CD14-positive monocyte (primary cell): Measurements from ENCODE around the gene ATF4. TPM values are rescaled to one million over a fixed set of nuclear protein-coding genes. Genes with fewer than 3 reads are reported as not detected.

Experiments used
- DNase-seq, 3 donors: peaks; one replicate each; pipeline ENCODE4 v3.0.0-alpha.2; 2011 to 2022
- H2AFZ ChIP-seq: 2 replicates; pipeline ENCODE4 v1.6.0; 2012; ENCODE audit warnings: mild to moderate bottlenecking, low read depth, low read length, inconsistent platforms; ENCODE audit not compliant: insufficient read depth, poor library complexity, severe bottlenecking
- H3K27ac ChIP-seq, 2 donors: 1 replicate in 1 of 2; 2 replicates in 1 of 2; pipeline ENCODE4 v1.5.1; 2012 to 2013; ENCODE audit warnings: low read length in 2 of 2, control low read depth in 1 of 2, inconsistent platforms in 1 of 2, low read depth in 1 of 2, mild to moderate bottlenecking in 1 of 2
- H3K27me3 ChIP-seq, 2 donors: one replicate each; pipeline versions ENCODE4 v1.6.0 to v1.6.1; 2011 to 2013; ENCODE audit warnings: low read length in 2 of 2; ENCODE audit not compliant: control insufficient read depth in 2 of 2, insufficient read depth in 2 of 2
- H3K36me3 ChIP-seq, 2 donors: replicated peaks in 1 of 2; 1 replicate in 1 of 2; 2 replicates in 1 of 2; pipeline versions ENCODE4 v1.5.1 to v1.6.1; 2012 to 2013; ENCODE audit warnings: low read length in 2 of 2, control low read depth in 1 of 2, inconsistent platforms in 1 of 2, mild to moderate bottlenecking in 1 of 2; ENCODE audit not compliant: insufficient read depth in 2 of 2, control insufficient read depth in 1 of 2
- H3K4me1 ChIP-seq, 2 donors: 1 replicate in 1 of 2; 2 replicates in 1 of 2; pipeline versions ENCODE4 v1.5.1 to v1.6.1; 2012 to 2013; ENCODE audit warnings: low read length in 2 of 2, control low read depth in 1 of 2, inconsistent platforms in 1 of 2, mild to moderate bottlenecking in 1 of 2, moderate library complexity in 1 of 2; ENCODE audit not compliant: insufficient read depth in 2 of 2, control insufficient read depth in 1 of 2
- H3K4me2 ChIP-seq: replicated peaks from 2 replicates; pipeline ENCODE3; 2012; ENCODE audit warnings: low read length, moderate library complexity, mild to moderate bottlenecking; ENCODE audit not compliant: poor library complexity, severe bottlenecking; ENCODE audit errors: extremely low read depth
- H3K4me3 ChIP-seq, 3 experiments: fragments of 200-600 bp in 1 of 3; sonication (generic) in 1 of 3; replicated peaks in 1 of 3; 1 replicate in 2 of 3; 2 replicates in 1 of 3; pipeline ENCODE4 v1.5.1; 2011 to 2013; ENCODE audit warnings: low read length in 3 of 3, mild to moderate bottlenecking in 3 of 3, control low read depth in 2 of 3, low read depth in 2 of 3, inconsistent platforms in 1 of 3, moderate library complexity in 1 of 3
- H3K79me2 ChIP-seq: 2 replicates; pipeline ENCODE4 v1.6.0; 2012; ENCODE audit warnings: mild to moderate bottlenecking, control low read depth, inconsistent platforms, low read length, moderate library complexity; ENCODE audit not compliant: insufficient read depth
- H3K9ac ChIP-seq: 2 replicates; pipeline ENCODE4 v1.6.0; 2017; ENCODE audit warnings: low read length, mild to moderate bottlenecking; ENCODE audit not compliant: insufficient read depth, poor library complexity, severe bottlenecking
- H3K9me3 ChIP-seq, 2 donors: replicated peaks in 1 of 2; 1 replicate in 1 of 2; 2 replicates in 1 of 2; pipeline versions ENCODE4 v1.5.1 to v1.6.1; 2012 to 2013; ENCODE audit warnings: low read length in 2 of 2, control low read depth in 1 of 2; ENCODE audit not compliant: control insufficient read depth in 1 of 2, insufficient read depth in 1 of 2
- H4K20me1 ChIP-seq: 2 replicates; pipeline ENCODE4 v1.6.0; 2012; ENCODE audit warnings: mild to moderate bottlenecking, low read length, control low read depth, moderate library complexity; ENCODE audit not compliant: insufficient read depth
- H3K27ac Mint-ChIP-seq, 7 donors: one replicate each; pipeline ENCODE4 v1.8.0; 2020; ENCODE audit warnings: mild to moderate bottlenecking in 7 of 7, mixed read lengths in 7 of 7, moderate library complexity in 6 of 7, inconsistent platforms in 2 of 7
- H3K27me3 Mint-ChIP-seq, 3 donors: one replicate each; pipeline ENCODE4 v1.8.0; 2021 to 2022; ENCODE audit warnings: low read depth in 3 of 3, mild to moderate bottlenecking in 3 of 3, mixed read lengths in 3 of 3, moderate library complexity in 3 of 3, inconsistent platforms in 1 of 3
- H3K36me3 Mint-ChIP-seq, 2 donors: one replicate each; pipeline ENCODE4 v1.8.0; 2020; ENCODE audit warnings: mixed read lengths in 2 of 2, inconsistent platforms in 1 of 2, mild to moderate bottlenecking in 1 of 2
- H3K4me1 Mint-ChIP-seq: one replicate; pipeline ENCODE4 v1.8.0; 2020; ENCODE audit warnings: mild to moderate bottlenecking, mixed read lengths
- H3K4me3 Mint-ChIP-seq, 2 donors: one replicate each; pipeline ENCODE4 v1.8.0; 2020; ENCODE audit warnings: mild to moderate bottlenecking in 2 of 2, mixed read lengths in 2 of 2, moderate library complexity in 1 of 2
- H3K9me3 Mint-ChIP-seq, 7 donors: one replicate each; pipeline ENCODE4 v1.8.0; 2020 to 2022; ENCODE audit warnings: mixed read lengths in 7 of 7, mild to moderate bottlenecking in 6 of 7, moderate library complexity in 6 of 7, inconsistent platforms in 2 of 7
- WGBS: methylation state at CpG from one replicate; pipeline ENCODE4 v1.1.5; 2013; ENCODE audit warnings: missing lambda C conversion rate; ENCODE audit not compliant: insufficient coverage; 5-methylcytosine and 5-hydroxymethylcytosine counted together
- intact Hi-C, 2 donors: fragments of 100-400 bp; cut with micrococcal nuclease; formaldehyde crosslinking; loops; one replicate each; pipeline versions ENCODE4 v1.15.0 to v1.15.1; 2023
- polyA plus RNA-seq, 3 donors: library from polyadenylated mRNA; depleted of rRNA in 1 of 3; unstranded in 2 of 3; stranded (reverse) in 1 of 3; fragments of 300-500 nt in 2 of 3; fragments of >200 nt in 1 of 3; fragmentation: Illumina TruSeq in 2 of 3; gene quantifications; 1 replicate in 2 of 3; 2 replicates in 1 of 3; pipeline ENCODE4 v1.2.3, GENCODE V29; 2012 to 2021
- TF ChIP-seq, protein P1 (sequence below): fragments of 200-600 bp; IDR thresholded peaks from one replicate; pipeline ENCODE4 v1.8.0; 2022; ENCODE audit warnings: antibody characterized with exemption, mild to moderate bottlenecking

ATF4 gene
- polyA plus RNA-seq, 3 donors, result 55.1 to 606 (median 59.0) TPM

DNA sequence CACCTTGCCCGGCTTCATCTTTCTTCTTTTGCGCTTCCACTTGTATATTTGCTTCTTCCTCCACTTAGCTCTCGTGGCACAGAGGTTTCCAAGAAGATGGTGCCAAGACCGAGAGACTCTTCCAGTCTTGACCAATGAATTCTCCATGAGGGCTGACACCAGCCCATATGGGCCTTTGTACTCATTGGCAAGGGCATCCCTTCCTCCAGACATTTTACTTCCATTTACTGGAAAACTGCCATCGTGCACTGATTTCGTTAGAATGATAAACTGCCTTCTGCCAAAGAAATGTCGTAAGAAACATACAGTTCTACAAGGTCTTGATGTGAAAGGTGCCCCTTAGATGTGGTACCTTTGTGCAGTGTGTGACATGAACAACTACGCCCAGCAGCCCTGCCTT, 22.9 kb upstream of the ATF4 start:
- H3K4me2 ChIP-seq, result no peak overlapping the region
- H3K27me3 ChIP-seq, result no peaks in the 10 kb centered on the region
- TF ChIP-seq, protein P1, sequence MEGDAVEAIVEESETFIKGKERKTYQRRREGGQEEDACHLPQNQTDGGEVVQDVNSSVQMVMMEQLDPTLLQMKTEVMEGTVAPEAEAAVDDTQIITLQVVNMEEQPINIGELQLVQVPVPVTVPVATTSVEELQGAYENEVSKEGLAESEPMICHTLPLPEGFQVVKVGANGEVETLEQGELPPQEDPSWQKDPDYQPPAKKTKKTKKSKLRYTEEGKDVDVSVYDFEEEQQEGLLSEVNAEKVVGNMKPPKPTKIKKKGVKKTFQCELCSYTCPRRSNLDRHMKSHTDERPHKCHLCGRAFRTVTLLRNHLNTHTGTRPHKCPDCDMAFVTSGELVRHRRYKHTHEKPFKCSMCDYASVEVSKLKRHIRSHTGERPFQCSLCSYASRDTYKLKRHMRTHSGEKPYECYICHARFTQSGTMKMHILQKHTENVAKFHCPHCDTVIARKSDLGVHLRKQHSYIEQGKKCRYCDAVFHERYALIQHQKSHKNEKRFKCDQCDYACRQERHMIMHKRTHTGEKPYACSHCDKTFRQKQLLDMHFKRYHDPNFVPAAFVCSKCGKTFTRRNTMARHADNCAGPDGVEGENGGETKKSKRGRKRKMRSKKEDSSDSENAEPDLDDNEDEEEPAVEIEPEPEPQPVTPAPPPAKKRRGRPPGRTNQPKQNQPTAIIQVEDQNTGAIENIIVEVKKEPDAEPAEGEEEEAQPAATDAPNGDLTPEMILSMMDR, result no peak
- 100% methylated on average over 4 of the region's 8 CpGs for WGBS
- no peaks in the 10 kb centered on the region for H4K20me1 ChIP-seq
- Mint-ChIP-seq H3K27me3 (peaks cover 3 to 6% (median 5%) of the 10 kb centered on the region in 3 donors), H3K36me3 (no peaks in the 10 kb centered on the region), H3K4me3 (no peak overlapping the region), H3K9me3 (no peaks in the 10 kb centered on the region), H3K4me1 (peaks cover 37% of the 10 kb centered on the region), H3K27ac (no peak overlapping the region)
- intact Hi-C loops, result no loop called here
- H3K36me3 ChIP-seq, result no peaks in the 10 kb centered on the region
- H2AFZ ChIP-seq, result no peak overlapping the region
- H3K4me3 ChIP-seq, result no peak overlapping the region
- no peak overlapping the region for H3K9ac ChIP-seq
- H3K9me3 ChIP-seq, result no peaks in the 10 kb centered on the region
- peaks cover 24 to 42% of the 10 kb centered on the region in 2 donors for H3K4me1 ChIP-seq
- H3K27ac ChIP-seq, result no peak overlapping the region
- H3K79me2 ChIP-seq, result peaks cover 3% of the 10 kb centered on the region
- DNase-seq, result no peak

GRCh38 chr22:39498368-39498767, 22.0 kb upstream of the ATF4 start:
- Histone ChIP-seq H3K4me2 (no peak overlapping the region), H4K20me1 (peaks cover 2% of the 10 kb centered on the region), H3K27me3 (no peaks in the 10 kb centered on the region), H3K4me3 (no peak overlapping the region), H3K9ac (no peak overlapping the region), H3K27ac (no peak overlapping the region), H3K79me2 (peaks cover 12% of the 10 kb centered on the region), H3K4me1 (peaks cover 30 to 51% of the 10 kb centered on the region in 2 donors), H3K36me3 (no peaks in the 10 kb centered on the region), H3K9me3 (no peaks in the 10 kb centered on the region), H2AFZ (no peak overlapping the region)
- TF ChIP-seq, protein P1, result no peak
- Mint-ChIP-seq H3K36me3 (no peaks in the 10 kb centered on the region), H3K4me1 (peaks cover 43% of the 10 kb centered on the region), H3K27ac (no peak overlapping the region), H3K9me3 (no peaks in the 10 kb centered on the region), H3K27me3 (peaks cover 3 to 6% (median 5%) of the 10 kb centered on the region in 3 donors), H3K4me3 (no peak overlapping the region)
- DNase-seq, result no peak
- intact Hi-C loops, result no loop called here
- no CpG with 5 or more reads among the region's 2 CpGs for WGBS
